Measurements from ENCODE around the gene PROCA1.

Gene PROCA1

DNA sequence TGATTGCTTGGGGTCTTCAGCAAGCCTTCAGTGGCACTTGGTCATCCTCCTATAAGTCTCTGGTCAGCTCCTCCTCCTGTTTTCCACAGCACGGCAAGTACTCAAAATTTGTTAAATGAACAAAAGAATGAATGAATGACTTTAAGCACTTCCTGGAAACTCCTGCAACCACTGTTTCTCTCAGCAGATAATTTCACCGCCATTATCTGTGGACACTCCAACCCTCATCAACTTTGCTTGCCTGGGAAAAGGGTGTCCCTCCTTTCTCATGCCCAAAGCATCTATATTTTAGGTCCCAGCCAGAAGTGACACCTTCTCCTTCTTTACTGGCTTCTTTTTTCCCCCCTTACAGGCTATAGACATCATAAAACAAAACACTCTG lies 4.4 kb downstream of the PROCA1 start:
- DNase-seq (ENCODE audit: low read depth in 2 of 2): no peak

DNA sequence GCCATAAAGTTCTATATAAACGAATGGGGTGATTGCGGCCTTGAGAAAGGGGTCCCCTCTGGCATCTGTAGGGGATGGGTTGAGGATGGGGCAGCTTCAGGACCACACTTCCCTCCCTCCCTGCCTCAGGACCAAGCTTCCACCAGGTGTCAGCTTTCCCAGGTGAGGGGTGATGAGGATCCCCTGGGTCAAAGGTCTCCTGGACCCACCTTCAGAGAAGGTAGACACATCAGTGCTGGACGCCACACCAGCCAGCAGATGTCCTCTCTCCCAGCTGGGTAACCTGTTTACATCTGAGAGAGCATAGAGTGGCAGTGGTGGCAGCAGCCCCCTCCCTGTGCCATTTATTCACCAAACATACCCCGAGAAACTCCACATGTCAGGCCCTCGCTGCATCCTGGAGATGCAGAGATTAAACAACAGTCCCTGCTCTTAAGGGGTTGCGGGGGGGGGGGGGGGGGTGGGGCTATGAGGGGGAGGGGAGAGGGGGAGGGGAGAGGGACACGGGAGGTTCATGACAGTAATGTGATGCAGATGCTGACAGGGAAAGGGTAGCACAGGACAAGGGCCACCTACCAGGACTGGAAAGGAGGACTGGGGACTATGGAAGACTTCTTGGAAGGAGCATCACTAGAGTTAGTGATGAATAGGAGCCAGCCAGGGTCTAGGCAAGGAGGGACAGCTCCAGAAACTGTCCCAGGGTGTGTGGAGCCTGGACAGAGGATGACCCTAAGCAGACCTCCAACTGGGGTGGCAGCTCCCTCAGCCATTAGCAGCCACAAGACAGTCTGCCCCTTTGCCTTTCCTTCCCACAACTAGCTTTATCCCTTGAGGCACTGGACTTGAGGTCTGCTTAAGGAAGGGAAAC lies 5.0 kb downstream of the PROCA1 start:
- DNase-seq (ENCODE audit: low read depth in 2 of 2): no peak

GRCh38 chr17:28705728-28706334 lies 5.9 kb downstream of the PROCA1 start:
- no peak for DNase-seq (ENCODE audit: low read depth in 2 of 2)

DNA sequence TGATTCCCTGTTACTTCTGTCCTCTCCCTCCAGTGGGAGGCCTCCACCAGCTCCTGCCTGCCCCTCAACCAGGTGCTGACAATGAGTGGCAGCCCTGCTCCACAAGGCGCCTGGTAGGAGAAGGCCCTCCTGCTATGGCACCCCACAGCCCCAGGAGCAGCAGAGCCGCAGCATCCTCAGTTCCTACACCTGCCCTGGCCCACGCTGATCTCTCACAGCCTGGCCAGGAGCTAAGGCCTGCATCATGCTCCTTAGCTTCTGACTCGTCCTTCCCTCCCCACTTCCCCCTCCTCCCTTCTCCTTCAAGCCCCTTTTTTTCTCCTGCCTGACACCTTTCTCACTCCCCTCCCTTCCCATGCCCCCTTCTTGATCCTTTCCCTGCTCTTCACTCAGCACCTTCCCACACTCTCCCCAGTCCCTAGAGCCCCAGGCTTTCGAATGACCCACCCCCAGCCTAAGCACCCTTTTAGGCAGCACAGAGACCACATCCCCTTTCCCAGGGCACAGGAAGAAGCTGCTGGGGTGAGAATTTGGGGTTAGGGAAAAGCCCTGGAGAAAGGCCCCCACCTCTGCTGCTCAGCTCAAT lies 6.5 kb downstream of the PROCA1 start:
- no peak for DNase-seq (ENCODE audit: low read depth in 2 of 2)

- DNase-seq (ENCODE audit: low read depth in 2 of 2): no peak
These were observed 7.3 kb downstream of the PROCA1 start for GRCh38 chr17:28704219-28704858.

DNA sequence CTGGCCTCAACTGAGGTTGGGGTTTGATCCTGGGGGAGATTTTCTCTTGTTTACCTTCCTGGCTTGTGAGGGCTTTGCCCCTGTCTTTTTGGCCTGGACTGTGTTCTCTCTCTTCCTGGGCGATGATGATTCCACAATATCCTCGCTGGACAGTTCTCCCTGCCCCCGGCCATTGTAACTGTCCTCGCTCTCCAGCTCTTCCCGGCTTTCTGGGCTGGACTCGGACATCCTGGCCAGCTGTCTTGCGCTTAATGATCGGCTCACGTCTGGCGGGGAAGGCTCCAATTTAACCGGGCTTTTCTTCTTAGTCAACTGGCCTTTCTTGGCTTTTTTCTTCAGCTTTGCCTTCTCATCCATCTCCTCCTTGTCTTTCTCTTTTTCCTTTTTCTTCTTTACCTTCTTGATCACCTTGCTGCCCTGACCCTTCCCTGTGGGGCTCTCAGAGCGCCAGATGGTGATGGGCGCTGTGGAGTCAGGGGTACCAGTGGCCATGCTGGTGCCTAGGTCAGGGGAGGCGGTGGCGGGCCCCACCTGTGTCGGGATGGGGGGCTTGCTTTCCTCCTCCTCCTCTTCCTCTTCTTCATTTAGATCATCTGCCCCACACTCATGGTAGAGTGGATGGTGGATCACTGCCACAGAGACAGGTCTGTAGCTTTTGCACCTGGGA lies 8.0 kb downstream of the PROCA1 start:
- DNase-seq (ENCODE audit: low read depth in 2 of 2): no peak

DNA sequence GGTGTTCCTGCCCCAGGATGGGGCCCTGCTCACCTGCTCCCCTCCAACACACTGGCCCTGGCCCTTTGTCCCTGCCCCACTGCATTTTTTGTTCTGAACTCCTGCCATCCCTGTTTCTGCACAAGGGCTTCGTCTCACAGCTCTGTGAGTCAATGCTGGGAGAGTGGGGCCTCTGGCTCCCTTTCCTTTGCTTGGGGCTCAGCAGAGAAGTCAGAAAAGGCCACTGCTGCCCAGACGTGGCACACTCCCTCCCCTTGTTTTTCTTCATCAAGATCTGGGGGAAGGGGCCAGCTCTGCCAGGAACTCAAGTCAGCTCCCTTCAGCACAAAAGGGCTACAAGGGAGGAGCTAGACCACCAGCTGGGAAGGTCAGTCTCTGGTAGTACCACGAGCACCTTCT lies 8.9 kb downstream of the PROCA1 start:
- DNase-seq (ENCODE audit: low read depth in 2 of 2): no peak

GRCh38 chr17:28702026-28702751 lies 9.5 kb downstream of the PROCA1 start:
- DNase-seq (ENCODE audit: low read depth in 2 of 2): no peak

DNA sequence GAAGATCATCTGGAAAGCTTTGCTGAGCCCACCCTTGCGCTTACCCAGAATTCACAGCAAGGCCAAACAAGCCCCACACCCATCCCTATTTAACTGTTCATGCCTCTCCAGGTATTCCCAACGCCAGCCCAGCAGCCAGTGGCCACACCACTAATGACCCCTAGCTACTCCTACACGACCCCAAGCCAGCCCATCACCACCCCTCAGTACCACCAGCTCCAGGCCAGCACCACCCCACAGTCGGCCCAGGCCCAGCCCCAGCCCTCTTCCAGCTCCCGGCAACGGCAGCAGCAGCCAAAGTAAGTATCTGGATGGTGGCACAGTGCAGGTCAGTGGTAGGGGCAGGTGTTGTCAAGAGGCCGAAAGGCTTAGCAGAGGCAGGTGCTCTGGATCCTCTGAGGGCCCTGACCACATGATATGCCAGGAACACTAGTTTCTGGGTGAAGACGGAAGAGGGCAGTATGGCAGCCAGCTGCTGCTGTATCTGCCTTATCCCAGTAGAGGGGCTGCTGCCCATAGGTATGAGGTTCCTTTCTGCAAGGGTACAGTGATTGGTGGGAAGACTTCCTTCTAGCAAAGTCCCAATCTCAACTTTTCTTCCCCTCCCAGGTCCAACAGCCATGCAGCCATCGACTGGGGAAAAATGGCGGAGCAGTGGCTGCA lies 10.7 kb downstream of the PROCA1 start:
- DNase-seq (ENCODE audit: low read depth in 2 of 2): no peak

GRCh38 chr17:28700278-28700677 lies 11.4 kb downstream of the PROCA1 start:
- DNase-seq (ENCODE audit: low read depth in 2 of 2): no peak

DNA sequence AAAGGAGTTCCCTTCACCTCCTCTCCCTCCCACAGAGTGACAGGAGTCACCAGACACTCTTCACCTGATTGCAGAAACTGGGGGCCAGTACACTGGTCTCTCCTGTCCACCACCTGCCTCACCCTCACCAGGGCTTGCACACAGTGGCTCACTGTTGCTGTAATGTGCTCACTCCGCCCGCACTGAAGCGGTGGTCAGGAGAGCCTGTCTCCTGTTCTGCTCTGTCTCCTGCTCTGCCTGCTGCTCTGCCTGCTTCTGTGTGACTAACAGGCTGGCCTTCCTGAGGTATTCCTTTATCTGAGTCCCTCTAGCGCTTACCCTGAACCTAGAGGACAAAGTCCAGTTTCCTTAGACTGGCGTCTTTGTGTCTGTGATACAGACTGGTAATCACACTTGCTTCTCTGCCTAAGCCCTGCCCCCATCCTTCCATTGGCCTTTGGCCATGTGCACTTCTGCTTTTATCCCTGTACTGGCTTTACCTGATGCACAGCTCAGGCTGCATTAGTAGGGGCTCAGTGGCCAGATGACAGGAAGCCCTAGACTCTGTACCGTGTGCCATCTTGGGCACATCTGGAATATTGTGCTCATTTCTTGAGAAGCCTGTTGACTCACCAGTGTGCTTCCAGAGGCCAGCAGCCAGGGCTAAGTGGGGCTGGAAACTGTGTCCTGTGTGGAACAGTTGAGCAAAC lies 13.3 kb downstream of the PROCA1 start:
- no peak for DNase-seq (ENCODE audit: low read depth in 2 of 2)

DNA sequence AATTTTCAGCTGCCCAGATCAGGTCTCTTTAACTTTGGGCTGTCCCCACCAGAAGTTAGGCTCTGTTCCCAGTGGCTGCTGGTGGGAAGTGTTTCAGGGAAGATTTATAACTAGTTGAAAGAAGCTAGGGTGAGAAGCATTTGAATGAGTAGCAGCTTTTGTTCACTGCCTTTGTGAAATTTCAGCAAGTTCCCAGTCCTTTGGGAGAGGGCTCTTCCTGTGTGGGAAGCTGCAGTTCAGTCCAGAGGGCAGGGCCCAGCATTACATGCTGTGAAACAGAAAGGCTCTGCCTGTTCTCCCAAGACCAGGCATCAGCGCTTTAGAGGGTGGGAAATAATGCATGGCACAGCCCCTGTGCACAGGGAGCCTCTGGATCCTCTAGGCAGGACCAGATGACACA lies 17.8 kb downstream of the PROCA1 start:
- no peak for DNase-seq (ENCODE audit: low read depth in 2 of 2)

- DNase-seq (ENCODE audit: low read depth in 2 of 2): no peak
These were observed 22.7 kb downstream of the PROCA1 start for GRCh38 chr17:28689011-28689410.

GRCh38 chr17:28688481-28688880 lies 23.2 kb downstream of the PROCA1 start:
- DNase-seq (ENCODE audit: low read depth in 2 of 2): no peak

- no peak for DNase-seq (ENCODE audit: low read depth in 2 of 2)
These were observed 25.4 kb downstream of the PROCA1 start for GRCh38 chr17:28686296-28686695.

DNA sequence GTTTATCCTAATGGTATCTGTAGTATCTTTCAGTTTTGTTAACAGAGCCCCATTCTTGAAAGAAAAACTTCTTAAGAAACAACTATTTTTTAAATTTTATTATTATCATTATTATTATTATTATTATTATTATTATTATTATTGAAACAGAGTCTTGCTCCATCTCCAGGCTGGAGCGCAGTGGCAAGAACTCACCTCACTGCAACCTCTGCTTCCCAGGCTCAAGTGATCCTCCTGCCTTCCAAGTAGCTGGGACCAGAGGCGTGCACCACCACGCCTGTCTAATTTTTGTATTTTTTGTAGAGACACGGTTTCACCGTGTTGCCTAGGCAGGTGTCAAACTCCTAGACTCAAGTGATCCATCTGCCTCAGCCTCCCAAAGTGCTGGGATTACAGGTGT lies 26.3 kb downstream of the PROCA1 start:
- no peak for DNase-seq (ENCODE audit: low read depth in 2 of 2)

GRCh38 chr17:28684963-28685362 lies 26.7 kb downstream of the PROCA1 start:
- DNase-seq (ENCODE audit: low read depth in 2 of 2): no peak

- no peak for DNase-seq (ENCODE audit: low read depth in 2 of 2)
These were observed 29.0 kb downstream of the PROCA1 start for GRCh38 chr17:28682655-28683054.

DNA sequence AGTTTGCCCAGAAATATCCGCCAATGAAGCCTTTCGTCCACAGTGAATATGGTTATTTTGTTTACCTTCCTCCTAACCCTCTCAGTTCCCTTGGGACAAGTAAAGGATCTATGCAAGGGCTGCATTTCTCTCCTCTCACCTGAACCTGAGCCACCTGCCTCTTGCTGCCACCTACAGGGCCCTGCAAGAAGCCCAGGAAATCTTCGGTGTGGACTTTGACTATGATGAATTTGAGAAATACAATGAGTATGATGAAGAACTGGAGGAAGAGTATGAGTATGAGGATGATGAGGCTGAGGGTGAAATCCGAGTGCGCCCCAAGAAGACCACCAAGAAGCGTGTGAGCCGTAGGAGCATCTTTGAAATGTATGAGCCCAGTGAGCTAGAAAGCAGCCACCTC lies 35.7 kb downstream of the PROCA1 start:
- DNase-seq (ENCODE audit: low read depth in 2 of 2): no peak

- DNase-seq (ENCODE audit: low read depth in 2 of 2): no peak
These were observed 36.2 kb downstream of the PROCA1 start for GRCh38 chr17:28675490-28675889.
